BJ (cell line): ENCODE measurements around the gene PRKD1. TPM values are rescaled to one million over a fixed set of nuclear protein-coding genes. Genes with fewer than 3 reads are reported as not detected.
"Not testable (repeated sequence)": the region's sequence is repeated elsewhere in the genome, so short reads cannot be mapped to it uniquely, and the experiment has no call there.

Experiments
- CTCF ChIA-PET: fragments of 350-600 bp; formaldehyde crosslinking; extraction: SDS; loops from one replicate; lab custom pipeline; 2021; ENCODE audit warnings: antibody characterized with exemption, inconsistent platforms; lab: Yijun Ruan, JAX
- POLR2A ChIA-PET: fragments of 300-600 bp; sonication (Branson Sonifier 250); formaldehyde crosslinking; extraction: SDS; loops from one replicate; lab custom pipeline; 2021; ENCODE audit warnings: antibody characterized with exemption; lab: Charles Lee
- DNase-seq: peaks from one replicate; pipeline ENCODE4 v3.0.0-alpha.2; 2011; ENCODE audit warnings: low read depth
- H3K27me3 ChIP-seq: 2 replicates; pipeline ENCODE4 v1.6.0; 2011; ENCODE audit warnings: low read length; ENCODE audit not compliant: control insufficient read depth, insufficient read depth
- H3K36me3 ChIP-seq: 2 replicates; pipeline ENCODE4 v1.5.1; 2011; ENCODE audit warnings: low read length; ENCODE audit not compliant: control insufficient read depth, insufficient read depth
- H3K4me3 ChIP-seq: 2 replicates; pipeline ENCODE4 v1.5.1; 2011; ENCODE audit warnings: low read depth, mild to moderate bottlenecking, control low read depth, low read length
- CTCF ChIP-seq: IDR thresholded peaks from 2 replicates; pipeline ENCODE4 v1.5.1; 2011; ENCODE audit warnings: low read depth, mild to moderate bottlenecking, control low read depth, inconsistent platforms, low read length, moderate library complexity; ENCODE audit not compliant: insufficient read depth
- polyA plus RNA-seq: library from polyadenylated mRNA; depleted of rRNA; stranded (reverse); fragments of >200 nt; gene quantifications from 2 replicates; pipeline ENCODE4 v1.2.3, GENCODE V29; 2011

PRKD1 gene
- polyA plus RNA-seq, 1 experiment: 19.8 TPM

GRCh38 chr14:29865299-29865698 is 62.3 kb downstream of the PRKD1 start:
- ChIA-PET CTCF (no interaction called here), POLR2A (no interaction called here)
- no peak for DNase-seq
- Histone ChIP-seq H3K4me3 (no peak overlapping the region), H3K36me3 (no peaks in the 10 kb centered on the region), H3K27me3 (no peaks in the 10 kb centered on the region)
- TF ChIP-seq CTCF: no peak

GRCh38 chr14:29861996-29862395 is 65.7 kb downstream of the PRKD1 start:
- H3K36me3 ChIP-seq: no peaks in the 10 kb centered on the region
- CTCF ChIA-PET: no interaction called here
- H3K27me3 ChIP-seq: no peaks in the 10 kb centered on the region
- POLR2A ChIA-PET: no interaction called here
- TF ChIP-seq CTCF: no peak
- H3K4me3 ChIP-seq: no peak overlapping the region
- no peak for DNase-seq

- Histone ChIP-seq H3K4me3 (no peak overlapping the region), H3K27me3 (no peaks in the 10 kb centered on the region), H3K36me3 (no peaks in the 10 kb centered on the region)
- TF ChIP-seq CTCF: no peak
- POLR2A ChIA-PET: no interaction called here
- DNase-seq: no peak
- CTCF ChIA-PET: interaction anchor here (0.7 kb wide), 1 partner anchor 13 kb away, joined by 3 read pairs; no protein-coding TSS in a partner anchor
Observed at GRCh38 chr14:29858299-29858698, 69.3 kb downstream of the PRKD1 start.

GRCh38 chr14:29857551-29857950 is 70.1 kb downstream of the PRKD1 start:
- no peaks in the 10 kb centered on the region for H3K27me3 ChIP-seq
- DNase-seq: no peak
- no peaks in the 10 kb centered on the region for H3K36me3 ChIP-seq
- TF ChIP-seq CTCF: no peak
- no peak overlapping the region for H3K4me3 ChIP-seq
- ChIA-PET POLR2A (no interaction called here), CTCF (no interaction called here)

GRCh38 chr14:29856516-29856915 is 71.1 kb downstream of the PRKD1 start:
- Histone ChIP-seq H3K27me3 (no peaks in the 10 kb centered on the region), H3K4me3 (no peak overlapping the region), H3K36me3 (no peaks in the 10 kb centered on the region)
- ChIA-PET POLR2A (no interaction called here), CTCF (no interaction called here)
- no peak for TF ChIP-seq CTCF
- DNase-seq: no peak

- DNase-seq, POLR2A ChIA-PET, CTCF ChIA-PET, H3K4me3 ChIP-seq, H3K36me3 ChIP-seq, H3K27me3 ChIP-seq: not testable (repeated sequence)
Observed at GRCh38 chr14:29853691-29854090, 74.0 kb downstream of the PRKD1 start.
